ENCODE data around the gene RASGRP4. TPM values are rescaled to one million over a fixed set of nuclear protein-coding genes. Genes with fewer than 3 reads are reported as not detected.

RASGRP4 gene
- total and polyA plus RNA-seq, 2 donors (not counting 1 experiment from before 2014, with no cell fraction given), result not detected

GRCh38 chr19:38360351-38360750, 65.7 kb downstream of the RASGRP4 start:
- H4K20me1 ChIP-seq (ENCODE audit: control insufficient read depth, extremely low read depth, insufficient read depth, low read length), result no peaks in the 10 kb centered on the region
- H3K79me2 ChIP-seq (ENCODE audit: control insufficient read depth, insufficient read depth, low read length), result no peaks in the 10 kb centered on the region
- no peak overlapping the region for H3K9ac ChIP-seq (ENCODE audit: insufficient read depth, low read length)
- no peak for DNase-seq (ENCODE audit: low read depth in 2 of 2)
- no peak overlapping the region for H3K4me3 ChIP-seq (replicated peaks in 1 of 4; ENCODE audit: control extremely low read depth in 1 of 4, insufficient read depth in 1 of 4, low read depth in 3 of 4, low read length in 4 of 4)
- H3K4me2 ChIP-seq (ENCODE audit: extremely low read depth, insufficient read depth, low read length), result no peak overlapping the region
- no peaks in the 10 kb centered on the region for H3K4me1 ChIP-seq (ENCODE audit: control insufficient read depth, extremely low read depth, insufficient read depth, low read length)
- TF ChIP-seq EZH2 (IDR thresholded peaks at IDR 0.05; ENCODE audit: low read length, missing control alignments) (no peak), CTCF (conservative IDR thresholded peaks at IDR 0.05 in 1 of 2, IDR thresholded peaks at IDR 0.05 in 1 of 2; ENCODE audit: low read depth in 1 of 2, low read length in 2 of 2) (no peak)
- H3K27me3 ChIP-seq (ENCODE audit: control insufficient read depth, insufficient read depth, low read length), result peaks cover 18% of the 10 kb centered on the region
- H2AFZ ChIP-seq (ENCODE audit: low read length), result no peak overlapping the region
- H3K36me3 ChIP-seq (ENCODE audit: control insufficient read depth, insufficient read depth, low read length), result no peaks in the 10 kb centered on the region
- no peak overlapping the region for H3K27ac ChIP-seq (ENCODE audit: insufficient read depth, low read length)
- H3K9me3 ChIP-seq (ENCODE audit: control insufficient read depth, insufficient read depth, low read depth, low read length), result no peaks in the 10 kb centered on the region

- Histone ChIP-seq H3K4me2 (ENCODE audit: extremely low read depth, insufficient read depth, low read length) (no peak overlapping the region), H2AFZ (ENCODE audit: low read length) (no peak overlapping the region), H3K4me1 (ENCODE audit: control insufficient read depth, extremely low read depth, insufficient read depth, low read length) (no peaks in the 10 kb centered on the region), H3K27ac (ENCODE audit: insufficient read depth, low read length) (no peak overlapping the region), H3K9me3 (ENCODE audit: control insufficient read depth, insufficient read depth, low read depth, low read length) (no peaks in the 10 kb centered on the region), H3K9ac (ENCODE audit: insufficient read depth, low read length) (no peak overlapping the region), H3K27me3 (ENCODE audit: control insufficient read depth, insufficient read depth, low read length) (peaks cover 18% of the 10 kb centered on the region), H4K20me1 (ENCODE audit: control insufficient read depth, extremely low read depth, insufficient read depth, low read length) (no peaks in the 10 kb centered on the region), H3K36me3 (ENCODE audit: control insufficient read depth, insufficient read depth, low read length) (no peaks in the 10 kb centered on the region), H3K79me2 (ENCODE audit: control insufficient read depth, insufficient read depth, low read length) (no peaks in the 10 kb centered on the region), H3K4me3 (replicated peaks in 1 of 4; ENCODE audit: control extremely low read depth in 1 of 4, insufficient read depth in 1 of 4, low read depth in 3 of 4, low read length in 4 of 4) (no peak overlapping the region)
- no peak for TF ChIP-seq EZH2 (IDR thresholded peaks at IDR 0.05; ENCODE audit: low read length, missing control alignments)
- TF ChIP-seq CTCF (conservative IDR thresholded peaks at IDR 0.05 in 1 of 2, IDR thresholded peaks at IDR 0.05 in 1 of 2; ENCODE audit: low read depth in 1 of 2, low read length in 2 of 2), result no peak
- no peak for DNase-seq (ENCODE audit: low read depth in 2 of 2)
Measured at GRCh38 chr19:38359242-38360021, 66.6 kb downstream of the RASGRP4 start.

Other genes starting within 250 kb of the RASGRP4 start
- gene DPF1, start 202.0 kb downstream of the RASGRP4 start, total RNA-seq, result 0.50 and 0.51 TPM in 2 replicates
- 1.6 and 5.2 TPM in 2 replicates for gene DPF1, start 202.0 kb downstream of the RASGRP4 start, polyA plus RNA-seq
- gene PPP1R14A, start 169.8 kb downstream of the RASGRP4 start, total RNA-seq, result 2.1 and 7.1 TPM in 2 replicates
- 2.2 and 146 TPM in 2 replicates for gene PPP1R14A, start 169.8 kb downstream of the RASGRP4 start, polyA plus RNA-seq
- gene SPINT2, start 161.6 kb downstream of the RASGRP4 start, total RNA-seq, result 4.5 and 8.7 TPM in 2 replicates
- 2.1 and 4.6 TPM in 2 replicates for gene SPINT2, start 161.6 kb downstream of the RASGRP4 start, polyA plus RNA-seq
- gene C19orf33, start 122.0 kb downstream of the RASGRP4 start, total RNA-seq, result not detected in 2 replicates
- gene C19orf33, start 122.0 kb downstream of the RASGRP4 start, polyA plus RNA-seq, result not detected in 2 replicates
- 32.6 and 73.3 TPM in 2 replicates for gene YIF1B, start 110.3 kb downstream of the RASGRP4 start, total RNA-seq
- 67.2 and 96.5 TPM in 2 replicates for gene YIF1B, start 110.3 kb downstream of the RASGRP4 start, polyA plus RNA-seq
- gene KCNK6, start 106.4 kb downstream of the RASGRP4 start, total RNA-seq, result 1.8 and 3.0 TPM in 2 replicates
- 4.0 and 48.1 TPM in 2 replicates for gene KCNK6, start 106.4 kb downstream of the RASGRP4 start, polyA plus RNA-seq
- gene CATSPERG, start 90.4 kb downstream of the RASGRP4 start, total RNA-seq, result 1.3 and 2.0 TPM in 2 replicates
- gene CATSPERG, start 90.4 kb downstream of the RASGRP4 start, polyA plus RNA-seq, result 0.16 and 0.43 TPM in 2 replicates
- 190 and 217 TPM in 2 replicates for gene PSMD8, start 51.6 kb downstream of the RASGRP4 start, total RNA-seq
- gene PSMD8, start 51.6 kb downstream of the RASGRP4 start, polyA plus RNA-seq, result 287 and 366 TPM in 2 replicates
- under 0.01 and 0.50 TPM in 2 replicates for gene GGN, start 38.2 kb downstream of the RASGRP4 start, total RNA-seq
- 0.15 and 0.20 TPM in 2 replicates for gene GGN, start 38.2 kb downstream of the RASGRP4 start, polyA plus RNA-seq
- gene SPRED3, start 37.5 kb downstream of the RASGRP4 start, total RNA-seq, result 0.77 and 1.5 TPM in 2 replicates
- 2.0 and 4.8 TPM in 2 replicates for gene SPRED3, start 37.5 kb downstream of the RASGRP4 start, polyA plus RNA-seq
- gene FAM98C, start 23.1 kb downstream of the RASGRP4 start, total RNA-seq, result 8.5 and 10.6 TPM in 2 replicates
- gene FAM98C, start 23.1 kb downstream of the RASGRP4 start, polyA plus RNA-seq, result 4.5 and 4.9 TPM in 2 replicates
- gene RYR1, start 7.5 kb upstream of the RASGRP4 start, total RNA-seq, result under 0.01 and 0.26 TPM in 2 replicates
- under 0.01 and 0.09 TPM in 2 replicates for gene RYR1, start 7.5 kb upstream of the RASGRP4 start, polyA plus RNA-seq
- under 0.01 and 0.17 TPM in 2 replicates for gene MAP4K1, start 191.7 kb upstream of the RASGRP4 start, total RNA-seq
- gene MAP4K1, start 191.7 kb upstream of the RASGRP4 start, polyA plus RNA-seq, result 0.09 and 0.12 TPM in 2 replicates
- 198 and 334 TPM in 2 replicates for gene EIF3K, start 193.0 kb upstream of the RASGRP4 start, total RNA-seq
- 171 and 280 TPM in 2 replicates for gene EIF3K, start 193.0 kb upstream of the RASGRP4 start, polyA plus RNA-seq
- 65.0 and 127 TPM in 2 replicates for gene ACTN4, start 221.4 kb upstream of the RASGRP4 start, total RNA-seq
- gene ACTN4, start 221.4 kb upstream of the RASGRP4 start, polyA plus RNA-seq, result 363 and 683 TPM in 2 replicates